GM23338 (cell line): Measurements from ENCODE around the gene PIGZ. TPM values are rescaled to one million over a fixed set of nuclear protein-coding genes. Genes with fewer than 3 reads are reported as not detected.

ENCODE experiments used
- ATAC-seq: fragments of 200-7000 bp; cut with Tn5 transposase; 3 replicates; pipeline ENCODE4 v1.9.1; 2020
- DNase-seq: peaks from one replicate; pipeline ENCODE4 v3.0.0-alpha.2; 2015; ENCODE audit warnings: low spot score
- H2AFZ ChIP-seq: fragments of 200-600 bp; sonication (generic); 2 replicates; pipeline ENCODE4 v1.8.0; 2016; ENCODE audit warnings: antibody characterized with exemption, mild to moderate bottlenecking, moderate library complexity
- H3F3A ChIP-seq: fragments of 200-600 bp; sonication (generic); replicated peaks from 2 replicates; pipeline ENCODE4 v1.8.0; 2017; ENCODE audit warnings: antibody characterized with exemption, mixed run types, low read depth
- H3K27ac ChIP-seq: fragments of 200-600 bp; sonication (generic); 2 replicates; pipeline ENCODE4 v1.6.1; 2016; ENCODE audit warnings: low read depth
- H3K27me3 ChIP-seq: fragments of 200-600 bp; sonication (generic); 2 replicates; pipeline ENCODE4 v1.8.0; 2016; ENCODE audit warnings: mild to moderate bottlenecking, mixed run types, moderate library complexity; ENCODE audit not compliant: insufficient read depth
- H3K36me3 ChIP-seq: fragments of 200-600 bp; sonication (generic); 2 replicates; pipeline ENCODE4 v1.8.0; 2016; ENCODE audit warnings: mild to moderate bottlenecking; ENCODE audit not compliant: insufficient read depth
- H3K4me1 ChIP-seq: fragments of 200-600 bp; sonication (generic); 2 replicates; pipeline ENCODE4 v1.8.0; 2016; ENCODE audit warnings: mild to moderate bottlenecking, moderate library complexity; ENCODE audit not compliant: insufficient read depth
- H3K4me2 ChIP-seq: fragments of 200-600 bp; sonication (generic); 2 replicates; pipeline ENCODE4 v1.7.1; 2017; ENCODE audit warnings: mixed run types
- H3K4me3 ChIP-seq: fragments of 200-600 bp; sonication (generic); 2 replicates; pipeline ENCODE4 v1.6.1; 2016; ENCODE audit warnings: mixed run types
- H3K79me2 ChIP-seq: fragments of 200-600 bp; sonication (generic); replicated peaks from 2 replicates; pipeline ENCODE4 v1.8.0; 2017; ENCODE audit warnings: mild to moderate bottlenecking; ENCODE audit not compliant: insufficient read depth
- H3K9me2 ChIP-seq: fragments of 200-600 bp; sonication (generic); 2 replicates; pipeline ENCODE4 v1.8.0; 2017; ENCODE audit not compliant: insufficient read depth
- H4K20me1 ChIP-seq: fragments of 200-600 bp; sonication (generic); replicated peaks from 2 replicates; pipeline ENCODE4 v1.8.0; 2017; ENCODE audit warnings: mild to moderate bottlenecking; ENCODE audit not compliant: insufficient read depth
- H3K27ac Mint-ChIP-seq: 2 replicates; pipeline ENCODE4 v1.8.0; 2020; ENCODE audit warnings: inconsistent platforms, mild to moderate bottlenecking, moderate library complexity, mixed read lengths
- H3K27me3 Mint-ChIP-seq: 3 replicates; pipeline ENCODE4 v1.8.0; 2022; ENCODE audit warnings: low read depth, mild to moderate bottlenecking, moderate library complexity, mixed read lengths, inconsistent platforms; ENCODE audit not compliant: insufficient read depth, poor library complexity
- H3K36me3 Mint-ChIP-seq: 3 replicates; pipeline ENCODE4 v1.8.0; 2021; ENCODE audit warnings: low read depth, mild to moderate bottlenecking, inconsistent platforms, moderate library complexity, mixed read lengths
- H3K4me1 Mint-ChIP-seq: 3 replicates; pipeline ENCODE4 v1.8.0; 2020; ENCODE audit warnings: mild to moderate bottlenecking, inconsistent platforms, mixed read lengths
- H3K4me3 Mint-ChIP-seq: 3 replicates; pipeline ENCODE4 v1.8.0; 2021; ENCODE audit warnings: moderate library complexity, mild to moderate bottlenecking, inconsistent platforms, mixed read lengths
- H3K9me3 Mint-ChIP-seq: 3 replicates; pipeline ENCODE4 v1.8.0; 2020; ENCODE audit warnings: moderate library complexity, mild to moderate bottlenecking, inconsistent platforms, mixed read lengths
- EZH2 ChIP-seq: fragments of 200-600 bp; sonication (generic); IDR thresholded peaks from one replicate; pipeline ENCODE4 v1.8.0; 2017; ENCODE audit warnings: antibody characterized with exemption, mild to moderate bottlenecking, low read depth; ENCODE audit not compliant: unreplicated experiment
- EZH2phosphoT487 ChIP-seq: fragments of 200-600 bp; sonication (generic); IDR thresholded peaks from one replicate; pipeline ENCODE4 v1.8.1; 2018; ENCODE audit warnings: antibody characterized with exemption; ENCODE audit not compliant: unreplicated experiment
- JUNB ChIP-seq: IDR thresholded peaks from one replicate; pipeline ENCODE4 v1.6.1; 2016; ENCODE audit warnings: antibody characterized with exemption; ENCODE audit not compliant: unreplicated experiment
- POLR2AphosphoS5 ChIP-seq: IDR thresholded peaks from 2 replicates; pipeline ENCODE4 v1.6.1; 2016; ENCODE audit warnings: antibody characterized with exemption, low read depth
- ZNF331 ChIP-seq: fragments of 250-450 bp; sonication (Bioruptor Pico); IDR thresholded peaks from 2 replicates; pipeline ENCODE4 v1.5.0; 2020; ENCODE audit warnings: low read depth, mild to moderate bottlenecking, moderate library complexity
- polyA plus RNA-seq: library from polyadenylated mRNA; unstranded; fragments of >200 nt; fragmentation: Nextera tagmentation; extraction: Ambion mirVana; gene quantifications from 2 replicates; pipeline ENCODE4 v1.2.1, GENCODE V29; 2016
- total RNA-seq: library from RNA; depleted of rRNA; stranded (reverse); fragments of >200 nt; shearing (Covaris generic); gene quantifications from 2 replicates; pipeline ENCODE4 v1.2.3, GENCODE V29; 2014
- TF ChIP-seq, protein P1 (sequence below): IDR thresholded peaks from one replicate; pipeline ENCODE4 v1.6.1; 2018; ENCODE audit warnings: antibody characterized with exemption; ENCODE audit not compliant: unreplicated experiment
- TF ChIP-seq, protein P2 (sequence below): fragments of 250-450 bp; sonication (Bioruptor Pico); IDR thresholded peaks from 2 replicates; pipeline ENCODE4 v1.5.0; 2020; ENCODE audit warnings: mild to moderate bottlenecking, moderate library complexity
- TF ChIP-seq, protein P3 (sequence below): IDR thresholded peaks from 2 replicates; pipeline ENCODE4 v1.6.1; 2016; ENCODE audit warnings: antibody characterized with exemption

Gene PIGZ
- total and polyA plus RNA-seq, 2 experiments from 2014 or later: 0.16 TPM; not detected in 1

DNA sequence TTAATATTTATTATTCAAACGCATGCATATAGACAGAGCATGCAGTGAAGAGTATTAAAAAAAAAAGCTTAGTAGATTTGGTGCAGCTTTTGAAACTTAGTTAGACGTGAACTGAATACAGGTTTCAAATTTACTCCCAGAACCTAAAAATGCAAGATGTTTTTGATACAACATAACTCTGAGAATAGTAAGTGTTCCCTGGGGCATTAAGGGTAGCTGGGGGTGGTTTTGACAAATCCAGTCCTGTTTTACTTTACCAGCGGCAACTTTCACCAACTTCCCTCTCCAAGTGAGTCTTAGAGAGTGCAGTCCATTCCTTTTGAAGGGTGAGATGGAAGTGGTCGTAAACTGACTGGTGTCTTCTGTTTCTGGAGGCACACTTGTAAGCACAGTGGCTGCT, 37.5 kb downstream of the PIGZ start:
- peaks cover 1% of the 10 kb centered on the region for H3K27me3 Mint-ChIP-seq
- peaks cover 8% of the 10 kb centered on the region; the same call in 1 of the 2 replicates for H3F3A ChIP-seq
- ATAC-seq: no peak
- H3K27me3 ChIP-seq: no peaks in the 10 kb centered on the region
- DNase-seq: no peak
- H3K4me2 ChIP-seq: no peak overlapping the region
- H3K9me3 Mint-ChIP-seq: no peaks in the 10 kb centered on the region
- peaks cover 7% of the 10 kb centered on the region for H3K4me1 ChIP-seq
- no peak overlapping the region for H3K27ac Mint-ChIP-seq
- H3K4me1 Mint-ChIP-seq: peaks cover 10% of the 10 kb centered on the region
- peaks cover 24% of the 10 kb centered on the region for H3K36me3 ChIP-seq
- TF ChIP-seq, protein P1, sequence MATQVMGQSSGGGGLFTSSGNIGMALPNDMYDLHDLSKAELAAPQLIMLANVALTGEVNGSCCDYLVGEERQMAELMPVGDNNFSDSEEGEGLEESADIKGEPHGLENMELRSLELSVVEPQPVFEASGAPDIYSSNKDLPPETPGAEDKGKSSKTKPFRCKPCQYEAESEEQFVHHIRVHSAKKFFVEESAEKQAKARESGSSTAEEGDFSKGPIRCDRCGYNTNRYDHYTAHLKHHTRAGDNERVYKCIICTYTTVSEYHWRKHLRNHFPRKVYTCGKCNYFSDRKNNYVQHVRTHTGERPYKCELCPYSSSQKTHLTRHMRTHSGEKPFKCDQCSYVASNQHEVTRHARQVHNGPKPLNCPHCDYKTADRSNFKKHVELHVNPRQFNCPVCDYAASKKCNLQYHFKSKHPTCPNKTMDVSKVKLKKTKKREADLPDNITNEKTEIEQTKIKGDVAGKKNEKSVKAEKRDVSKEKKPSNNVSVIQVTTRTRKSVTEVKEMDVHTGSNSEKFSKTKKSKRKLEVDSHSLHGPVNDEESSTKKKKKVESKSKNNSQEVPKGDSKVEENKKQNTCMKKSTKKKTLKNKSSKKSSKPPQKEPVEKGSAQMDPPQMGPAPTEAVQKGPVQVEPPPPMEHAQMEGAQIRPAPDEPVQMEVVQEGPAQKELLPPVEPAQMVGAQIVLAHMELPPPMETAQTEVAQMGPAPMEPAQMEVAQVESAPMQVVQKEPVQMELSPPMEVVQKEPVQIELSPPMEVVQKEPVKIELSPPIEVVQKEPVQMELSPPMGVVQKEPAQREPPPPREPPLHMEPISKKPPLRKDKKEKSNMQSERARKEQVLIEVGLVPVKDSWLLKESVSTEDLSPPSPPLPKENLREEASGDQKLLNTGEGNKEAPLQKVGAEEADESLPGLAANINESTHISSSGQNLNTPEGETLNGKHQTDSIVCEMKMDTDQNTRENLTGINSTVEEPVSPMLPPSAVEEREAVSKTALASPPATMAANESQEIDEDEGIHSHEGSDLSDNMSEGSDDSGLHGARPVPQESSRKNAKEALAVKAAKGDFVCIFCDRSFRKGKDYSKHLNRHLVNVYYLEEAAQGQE: no peak
- TF ChIP-seq ZNF331 (CRISPR knock-in tag) (no peak), POLR2AphosphoS5 (no peak), EZH2phosphoT487 (no peak), EZH2 (no peak), JUNB (no peak)
- TF ChIP-seq, protein P2, sequence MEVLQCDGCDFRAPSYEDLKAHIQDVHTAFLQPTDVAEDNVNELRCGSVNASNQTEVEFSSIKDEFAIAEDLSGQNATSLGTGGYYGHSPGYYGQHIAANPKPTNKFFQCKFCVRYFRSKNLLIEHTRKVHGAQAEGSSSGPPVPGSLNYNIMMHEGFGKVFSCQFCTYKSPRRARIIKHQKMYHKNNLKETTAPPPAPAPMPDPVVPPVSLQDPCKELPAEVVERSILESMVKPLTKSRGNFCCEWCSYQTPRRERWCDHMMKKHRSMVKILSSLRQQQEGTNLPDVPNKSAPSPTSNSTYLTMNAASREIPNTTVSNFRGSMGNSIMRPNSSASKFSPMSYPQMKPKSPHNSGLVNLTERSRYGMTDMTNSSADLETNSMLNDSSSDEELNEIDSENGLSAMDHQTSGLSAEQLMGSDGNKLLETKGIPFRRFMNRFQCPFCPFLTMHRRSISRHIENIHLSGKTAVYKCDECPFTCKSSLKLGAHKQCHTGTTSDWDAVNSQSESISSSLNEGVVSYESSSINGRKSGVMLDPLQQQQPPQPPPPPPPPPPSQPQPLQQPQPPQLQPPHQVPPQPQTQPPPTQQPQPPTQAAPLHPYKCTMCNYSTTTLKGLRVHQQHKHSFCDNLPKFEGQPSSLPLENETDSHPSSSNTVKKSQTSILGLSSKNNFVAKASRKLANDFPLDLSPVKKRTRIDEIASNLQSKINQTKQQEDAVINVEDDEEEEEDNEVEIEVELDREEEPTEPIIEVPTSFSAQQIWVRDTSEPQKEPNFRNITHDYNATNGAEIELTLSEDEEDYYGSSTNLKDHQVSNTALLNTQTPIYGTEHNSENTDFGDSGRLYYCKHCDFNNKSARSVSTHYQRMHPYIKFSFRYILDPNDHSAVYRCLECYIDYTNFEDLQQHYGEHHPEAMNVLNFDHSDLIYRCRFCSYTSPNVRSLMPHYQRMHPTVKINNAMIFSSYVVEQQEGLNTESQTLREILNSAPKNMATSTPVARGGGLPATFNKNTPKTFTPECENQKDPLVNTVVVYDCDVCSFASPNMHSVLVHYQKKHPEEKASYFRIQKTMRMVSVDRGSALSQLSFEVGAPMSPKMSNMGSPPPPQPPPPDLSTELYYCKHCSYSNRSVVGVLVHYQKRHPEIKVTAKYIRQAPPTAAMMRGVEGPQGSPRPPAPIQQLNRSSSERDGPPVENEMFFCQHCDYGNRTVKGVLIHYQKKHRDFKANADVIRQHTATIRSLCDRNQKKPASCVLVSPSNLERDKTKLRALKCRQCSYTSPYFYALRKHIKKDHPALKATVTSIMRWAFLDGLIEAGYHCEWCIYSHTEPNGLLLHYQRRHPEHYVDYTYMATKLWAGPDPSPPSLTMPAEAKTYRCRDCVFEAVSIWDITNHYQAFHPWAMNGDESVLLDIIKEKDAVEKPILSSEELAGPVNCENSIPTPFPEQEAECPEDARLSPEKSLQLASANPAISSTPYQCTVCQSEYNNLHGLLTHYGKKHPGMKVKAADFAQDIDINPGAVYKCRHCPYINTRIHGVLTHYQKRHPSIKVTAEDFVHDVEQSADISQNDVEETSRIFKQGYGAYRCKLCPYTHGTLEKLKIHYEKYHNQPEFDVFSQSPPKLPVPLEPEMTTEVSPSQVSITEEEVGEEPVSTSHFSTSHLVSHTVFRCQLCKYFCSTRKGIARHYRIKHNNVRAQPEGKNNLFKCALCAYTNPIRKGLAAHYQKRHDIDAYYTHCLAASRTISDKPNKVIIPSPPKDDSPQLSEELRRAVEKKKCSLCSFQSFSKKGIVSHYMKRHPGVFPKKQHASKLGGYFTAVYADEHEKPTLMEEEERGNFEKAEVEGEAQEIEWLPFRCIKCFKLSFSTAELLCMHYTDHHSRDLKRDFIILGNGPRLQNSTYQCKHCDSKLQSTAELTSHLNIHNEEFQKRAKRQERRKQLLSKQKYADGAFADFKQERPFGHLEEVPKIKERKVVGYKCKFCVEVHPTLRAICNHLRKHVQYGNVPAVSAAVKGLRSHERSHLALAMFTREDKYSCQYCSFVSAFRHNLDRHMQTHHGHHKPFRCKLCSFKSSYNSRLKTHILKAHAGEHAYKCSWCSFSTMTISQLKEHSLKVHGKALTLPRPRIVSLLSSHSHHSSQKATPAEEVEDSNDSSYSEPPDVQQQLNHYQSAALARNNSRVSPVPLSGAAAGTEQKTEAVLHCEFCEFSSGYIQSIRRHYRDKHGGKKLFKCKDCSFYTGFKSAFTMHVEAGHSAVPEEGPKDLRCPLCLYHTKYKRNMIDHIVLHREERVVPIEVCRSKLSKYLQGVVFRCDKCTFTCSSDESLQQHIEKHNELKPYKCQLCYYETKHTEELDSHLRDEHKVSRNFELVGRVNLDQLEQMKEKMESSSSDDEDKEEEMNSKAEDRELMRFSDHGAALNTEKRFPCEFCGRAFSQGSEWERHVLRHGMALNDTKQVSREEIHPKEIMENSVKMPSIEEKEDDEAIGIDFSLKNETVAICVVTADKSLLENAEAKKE (CRISPR knock-in tag): no peak
- TF ChIP-seq, protein P3, sequence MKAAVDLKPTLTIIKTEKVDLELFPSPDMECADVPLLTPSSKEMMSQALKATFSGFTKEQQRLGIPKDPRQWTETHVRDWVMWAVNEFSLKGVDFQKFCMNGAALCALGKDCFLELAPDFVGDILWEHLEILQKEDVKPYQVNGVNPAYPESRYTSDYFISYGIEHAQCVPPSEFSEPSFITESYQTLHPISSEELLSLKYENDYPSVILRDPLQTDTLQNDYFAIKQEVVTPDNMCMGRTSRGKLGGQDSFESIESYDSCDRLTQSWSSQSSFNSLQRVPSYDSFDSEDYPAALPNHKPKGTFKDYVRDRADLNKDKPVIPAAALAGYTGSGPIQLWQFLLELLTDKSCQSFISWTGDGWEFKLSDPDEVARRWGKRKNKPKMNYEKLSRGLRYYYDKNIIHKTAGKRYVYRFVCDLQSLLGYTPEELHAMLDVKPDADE: no peak
- no peak overlapping the region for H3K27ac ChIP-seq
- no peak overlapping the region for H3K4me3 ChIP-seq
- H3K36me3 Mint-ChIP-seq: peaks cover 44% of the 10 kb centered on the region
- no peak overlapping the region for H3K4me3 Mint-ChIP-seq
- no peak overlapping the region for H2AFZ ChIP-seq
- H3K9me2 ChIP-seq: no peaks in the 10 kb centered on the region
- H4K20me1 ChIP-seq: peaks cover 9% of the 10 kb centered on the region
- H3K79me2 ChIP-seq: no peaks in the 10 kb centered on the region
